T-cell (primary cell): ENCODE measurements around the gene DKC1. TPM values are rescaled to one million over a fixed set of nuclear protein-coding genes. Genes with fewer than 3 reads are reported as not detected.

Experiments used
- ATAC-seq, 4 experiments: fragments of 200-7000 bp in 3 of 4; fragments of 150-1000 bp in 1 of 4; cut with Tn5 transposase; replicated peaks in 1 of 4; 1 replicate in 3 of 4; 2 replicates in 1 of 4; pipeline ENCODE4 v1.10.0; 2021; ENCODE audit warnings: moderate library complexity in 3 of 4, mild to moderate bottlenecking in 2 of 4, moderate number of reproducible peaks in 1 of 4
- CTCF ChIA-PET, 2 donors: fragments of 300-600 bp; sonication (Branson Sonifier 250); formaldehyde crosslinking; loops; one replicate each; lab custom pipeline; 2022; ENCODE audit warnings: antibody characterized with exemption in 2 of 2; lab: Charles Lee
- POLR2A ChIA-PET, 2 donors: fragments of 300-600 bp; sonication (Branson Sonifier 250); formaldehyde crosslinking; loops; one replicate each; lab custom pipeline; 2022; ENCODE audit warnings: antibody characterized with exemption in 2 of 2; lab: Charles Lee
- DNase-seq, 35 experiments: peaks; one replicate each; pipeline versions ENCODE4 v3.0.0 to v3.0.0-alpha.2; 2013 to 2023
- H3K27ac ChIP-seq: one replicate; pipeline ENCODE4 v1.5.1; 2013; ENCODE audit warnings: low read length
- H3K27me3 ChIP-seq, 2 experiments: replicated peaks in 1 of 2; 1 replicate in 1 of 2; 2 replicates in 1 of 2; pipeline versions ENCODE4 v1.6.1 to v1.7.0; 2013; ENCODE audit warnings: low read length in 1 of 2, mixed read lengths in 1 of 2; ENCODE audit not compliant: control insufficient read depth in 2 of 2, insufficient read depth in 2 of 2; ENCODE audit errors: extremely low read depth in 1 of 2
- H3K36me3 ChIP-seq, 2 donors: 1 replicate in 1 of 2; 2 replicates in 1 of 2; pipeline versions ENCODE4 v1.6.1 to v1.7.0; 2013; ENCODE audit warnings: low read length in 1 of 2; ENCODE audit not compliant: control insufficient read depth in 2 of 2, insufficient read depth in 1 of 2; ENCODE audit errors: extremely low read depth in 1 of 2
- H3K4me1 ChIP-seq, 2 experiments: 1 replicate in 1 of 2; 2 replicates in 1 of 2; pipeline versions ENCODE4 v1.6.1 to v1.7.0; 2013; ENCODE audit warnings: low read length in 2 of 2, mixed read lengths in 1 of 2; ENCODE audit not compliant: insufficient read depth in 2 of 2, control insufficient read depth in 1 of 2; ENCODE audit errors: extremely low read depth in 1 of 2
- H3K4me3 ChIP-seq, 2 donors: 1 replicate in 1 of 2; 2 replicates in 1 of 2; pipeline versions ENCODE4 v1.5.1 to v1.7.0; 2013; ENCODE audit warnings: mild to moderate bottlenecking in 2 of 2, low read length in 1 of 2, moderate library complexity in 1 of 2; ENCODE audit not compliant: control insufficient read depth in 1 of 2; ENCODE audit errors: extremely low read depth in 1 of 2
- H3K9me3 ChIP-seq: 2 replicates; pipeline ENCODE4 v1.7.0; 2013
- H3K27ac Mint-ChIP-seq, 2 donors: one replicate each; pipeline ENCODE4 v1.8.0; 2020 to 2021; ENCODE audit warnings: mild to moderate bottlenecking in 2 of 2, mixed read lengths in 2 of 2
- H3K27me3 Mint-ChIP-seq, 2 donors: one replicate each; pipeline ENCODE4 v1.8.0; 2021 to 2022; ENCODE audit warnings: mixed read lengths in 2 of 2
- H3K36me3 Mint-ChIP-seq: one replicate; pipeline ENCODE4 v1.8.0; 2021; ENCODE audit warnings: mixed read lengths
- H3K4me1 Mint-ChIP-seq, 3 donors: one replicate each; pipeline ENCODE4 v1.8.0; 2020 to 2022; ENCODE audit warnings: mixed read lengths in 3 of 3, mild to moderate bottlenecking in 1 of 3
- H3K4me3 Mint-ChIP-seq, 3 donors: one replicate each; pipeline ENCODE4 v1.8.0; 2020 to 2022; ENCODE audit warnings: mild to moderate bottlenecking in 3 of 3, mixed read lengths in 3 of 3, moderate library complexity in 3 of 3
- H3K9me3 Mint-ChIP-seq, 3 donors: one replicate each; pipeline ENCODE4 v1.8.0; 2020 to 2022; ENCODE audit warnings: mixed read lengths in 3 of 3
- WGBS: methylation state at CpG from one replicate; pipeline ENCODE4 v1.1.5; 2013; ENCODE audit warnings: missing lambda C conversion rate; ENCODE audit not compliant: insufficient coverage; 5-methylcytosine and 5-hydroxymethylcytosine counted together
- total RNA-seq, 35 experiments: library from RNA in 6 of 35; stranded (reverse) in 6 of 35; fragments of 120-200 nt in 1 of 35; gene quantifications; one replicate each; pipeline versions ENCODE4 v1.2.1 to v1.2.4 and lab custom pipeline; 2013 to 2026

Gene DKC1
- total RNA-seq, 5 donors from 2014 or later (not counting 1 experiment from before 2014, with no cell fraction given): 56.5 to 63.2 (median 58.5) TPM

DNA sequence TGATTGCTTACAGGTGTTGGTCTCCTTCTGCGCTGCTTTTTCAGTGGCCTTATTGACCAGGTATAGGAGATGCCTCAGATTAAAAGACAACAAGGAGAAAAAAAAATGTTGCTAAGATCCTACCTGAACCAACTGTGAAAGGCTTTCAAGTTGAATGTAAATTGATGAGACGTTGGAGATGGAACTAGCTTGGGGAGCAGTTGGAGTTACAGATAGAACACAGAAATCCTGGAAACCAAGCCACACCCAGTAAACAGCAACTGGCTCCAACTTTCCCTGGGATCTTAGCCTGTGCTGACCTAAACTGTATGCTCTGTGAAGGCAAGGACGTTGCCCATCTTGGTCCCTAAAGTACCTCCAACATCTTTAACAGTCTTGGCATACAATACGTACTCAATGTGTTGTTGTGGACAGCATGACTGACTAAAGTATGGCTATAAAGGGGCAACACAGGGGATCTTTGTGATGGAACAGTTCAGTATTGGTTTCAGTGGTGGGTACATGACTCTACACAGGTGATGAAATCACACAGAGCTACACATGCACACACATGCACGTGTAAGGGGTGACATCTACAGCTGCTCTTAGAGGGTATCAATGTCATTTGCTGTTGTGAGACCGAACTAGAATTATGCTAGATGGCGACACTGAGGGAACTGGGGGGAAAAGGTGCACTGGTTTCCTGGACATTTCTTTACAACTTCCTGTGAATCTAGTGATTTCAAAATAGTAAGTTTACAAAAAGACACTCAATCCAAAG, 34.1 kb upstream of the DKC1 start:
- Mint-ChIP-seq H3K36me3 (peaks cover 4% of the 10 kb centered on the region), H3K4me3 (no peak overlapping the region), H3K9me3 (no peaks in the 10 kb centered on the region), H3K27me3 (peaks cover 0 to 8% of the 10 kb centered on the region in 2 donors), H3K4me1 (peaks cover 44 to 95% (median 76%) of the 10 kb centered on the region in 3 donors), H3K27ac (peak overlapping the region in 1 of 2 donors; percentile 53)
- DNase-seq (no peak), ATAC-seq (no peak)
- ChIA-PET CTCF (interaction anchor here in 1 of 2 donors (1.3 to 2.1 kb wide), 2 partner anchors 10 to 20 kb away, joined by 4 to 11 read pairs; no protein-coding TSS in a partner anchor), POLR2A (no interaction called here)
- H3K4me1 ChIP-seq: peaks cover 4 to 58% of the 10 kb centered on the region in 2 experiments
- H3K36me3 ChIP-seq: no peaks in the 10 kb centered on the region
- H3K27me3 ChIP-seq: no peaks in the 10 kb centered on the region
- H3K9me3 ChIP-seq: no peaks in the 10 kb centered on the region
- H3K27ac ChIP-seq: peak overlapping the region; percentile 29
- no CpG with 5 or more reads among the region's 7 CpGs for WGBS
- no peak overlapping the region for H3K4me3 ChIP-seq

DNA sequence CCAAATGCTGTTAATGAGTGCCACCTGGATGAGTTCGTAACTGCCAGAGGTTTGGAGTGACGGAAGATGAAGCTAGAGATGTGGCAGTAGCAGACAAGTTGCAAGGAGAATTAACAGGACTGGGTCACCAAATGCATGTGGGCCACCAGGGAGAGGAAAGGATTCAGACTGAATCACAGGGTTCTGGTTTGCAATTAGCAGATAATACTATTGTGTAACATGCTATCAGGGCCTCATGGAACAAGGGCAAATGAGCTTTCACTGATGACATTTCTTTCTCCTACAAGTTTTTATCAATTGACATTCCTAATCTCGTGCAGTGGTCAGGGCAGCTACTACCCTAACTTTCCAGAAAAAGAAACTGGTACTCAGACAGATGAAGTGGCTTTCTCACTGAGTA, 33.2 kb upstream of the DKC1 start:
- peaks cover 4% of the 10 kb centered on the region for H3K36me3 Mint-ChIP-seq
- peak overlapping the region; percentile 23 for H3K27ac ChIP-seq
- H3K27ac Mint-ChIP-seq: peak overlapping the region; percentile 49 to 72
- ATAC-seq: no peak
- H3K4me3 ChIP-seq: no peak overlapping the region
- no peaks in the 10 kb centered on the region for H3K36me3 ChIP-seq
- CTCF ChIA-PET: interaction anchor here in 1 of 2 donors (1.3 to 2.1 kb wide), 2 partner anchors 11 to 19 kb away, joined by 4 to 11 read pairs; no protein-coding TSS in a partner anchor
- no peaks in the 10 kb centered on the region for H3K27me3 ChIP-seq
- 100% methylated on average over 2 of the region's 3 CpGs for WGBS
- DNase-seq: no peak
- peaks cover 0 to 8% of the 10 kb centered on the region in 2 donors for H3K27me3 Mint-ChIP-seq
- H3K4me3 Mint-ChIP-seq: no peak overlapping the region
- POLR2A ChIA-PET: interaction anchor here in 1 of 2 donors (0.5 kb wide), 1 partner anchor 19 kb away, joined by 3 read pairs; no protein-coding TSS in a partner anchor
- peaks cover 11 to 57% of the 10 kb centered on the region in 2 experiments for H3K4me1 ChIP-seq
- no peaks in the 10 kb centered on the region for H3K9me3 Mint-ChIP-seq
- peaks cover 52 to 98% (median 81%) of the 10 kb centered on the region in 3 donors for H3K4me1 Mint-ChIP-seq
- no peaks in the 10 kb centered on the region for H3K9me3 ChIP-seq

DNA sequence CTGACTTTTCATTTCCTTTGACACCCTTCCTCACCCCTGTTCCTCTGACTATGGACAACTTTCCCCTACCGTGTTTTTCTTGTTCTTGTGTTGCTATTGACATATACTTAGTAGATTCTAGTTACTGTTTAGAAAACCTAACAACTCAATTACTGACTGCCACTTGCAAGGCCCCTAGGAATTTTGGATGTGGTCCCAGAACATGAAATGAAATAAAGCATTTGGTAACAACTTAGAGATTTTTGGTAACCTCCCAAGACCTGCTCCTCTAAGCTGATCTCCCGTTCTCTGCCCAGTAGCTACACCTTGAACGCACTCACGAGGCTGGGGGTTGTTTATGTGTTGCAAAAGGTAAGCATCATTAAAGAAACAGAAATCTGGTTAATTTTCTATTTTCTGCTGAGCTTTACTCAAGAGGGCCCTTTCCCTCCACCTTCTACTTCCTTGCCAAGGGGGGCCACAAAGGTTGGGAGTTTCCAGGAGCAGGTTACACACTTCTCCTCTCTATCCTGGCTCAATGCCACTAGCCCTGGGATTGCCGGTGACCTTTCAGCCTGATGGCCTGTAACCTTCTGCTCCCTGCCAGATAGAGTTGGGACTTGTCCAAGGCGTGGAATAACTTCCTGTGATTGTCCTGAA, 32.3 kb upstream of the DKC1 start:
- H3K4me3 Mint-ChIP-seq: no peak overlapping the region
- H3K27me3 Mint-ChIP-seq: peaks cover 0 to 9% of the 10 kb centered on the region in 2 donors
- Histone ChIP-seq H3K27ac (peak overlapping the region; percentile 78), H3K4me1 (peaks cover 15 to 57% of the 10 kb centered on the region in 2 experiments), H3K27me3 (no peaks in the 10 kb centered on the region), H3K36me3 (no peaks in the 10 kb centered on the region), H3K4me3 (no peak overlapping the region), H3K9me3 (no peaks in the 10 kb centered on the region)
- H3K36me3 Mint-ChIP-seq: peaks cover 4% of the 10 kb centered on the region
- peak overlapping the region; percentile 49 to 90 for H3K27ac Mint-ChIP-seq
- WGBS: no CpG with 5 or more reads among the region's 6 CpGs
- no peak for ATAC-seq
- CTCF ChIA-PET: interaction anchor here (0.7 to 4.0 kb wide), 3 partner anchors 12 to 26 kb away, joined by 3 to 25 read pairs (median 17); partner anchors contain the start of gene GAB3 (in 1 of the 2)
- H3K4me1 Mint-ChIP-seq: peaks cover 56 to 98% (median 81%) of the 10 kb centered on the region in 3 donors
- DNase-seq: no peak
- no peaks in the 10 kb centered on the region for H3K9me3 Mint-ChIP-seq
- POLR2A ChIA-PET: interaction anchor here in 1 of 2 donors (0.5 kb wide), 2 partner anchors 562 to 901 kb away, joined by 3 to 4 read pairs; no protein-coding TSS in a partner anchor

DNA sequence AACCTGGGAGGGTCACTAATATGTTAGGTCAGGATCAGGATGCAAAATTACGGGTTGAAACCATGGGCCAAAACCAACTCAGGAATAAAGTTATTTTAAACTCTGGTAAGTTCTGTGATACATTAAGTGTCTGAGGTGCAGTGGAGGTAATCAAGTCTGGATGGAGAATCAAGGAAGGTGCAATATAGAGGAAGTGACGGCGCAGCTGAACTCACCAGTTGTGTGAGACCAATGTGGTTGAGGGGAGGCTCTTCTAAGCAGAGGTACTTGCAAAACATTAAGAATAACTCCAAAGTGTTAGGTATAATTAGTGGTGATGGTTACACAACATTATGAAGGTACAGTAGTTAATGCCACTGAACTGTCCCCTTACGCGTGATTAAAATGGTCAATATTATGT, 31.5 kb upstream of the DKC1 start:
- no CpG with 5 or more reads among the region's 5 CpGs for WGBS
- POLR2A ChIA-PET: no interaction called here

DNA sequence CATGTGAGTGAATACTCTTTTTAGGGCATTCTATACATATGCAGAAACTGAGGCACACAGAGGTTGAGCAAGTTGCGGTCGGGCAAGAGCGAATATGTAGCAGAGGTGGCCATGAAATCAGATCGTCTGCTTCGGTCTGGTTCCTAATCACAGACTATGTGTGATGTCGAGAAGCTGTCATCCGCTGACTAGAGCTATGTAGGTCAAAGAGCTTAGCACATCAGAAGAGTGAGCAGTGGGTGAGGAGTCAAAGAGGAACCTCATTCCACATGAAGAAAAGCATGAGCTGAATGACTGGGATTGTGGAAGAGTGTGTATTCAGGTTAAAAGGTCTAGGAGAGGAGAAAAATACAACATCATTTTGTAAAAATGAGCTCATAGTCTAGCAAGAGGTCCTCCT, 30.8 kb upstream of the DKC1 start:
- no peaks in the 10 kb centered on the region for H3K27me3 ChIP-seq
- POLR2A ChIA-PET: interaction anchor here in 1 of 2 donors (0.5 kb wide), 1 partner anchor 44 kb away, joined by 4 read pairs; no protein-coding TSS in a partner anchor
- Mint-ChIP-seq H3K4me3 (peak overlapping the region; percentile 3 to 59 (median 37)), H3K4me1 (peaks cover 61 to 98% (median 82%) of the 10 kb centered on the region in 3 donors), H3K9me3 (no peaks in the 10 kb centered on the region), H3K27ac (peak overlapping the region; percentile 74 to 90), H3K36me3 (peaks cover 4% of the 10 kb centered on the region), H3K27me3 (peaks cover 0 to 18% of the 10 kb centered on the region in 2 donors)
- no CpG with 5 or more reads among the region's 7 CpGs for WGBS
- CTCF ChIA-PET: interaction anchor here (0.5 to 4.0 kb wide), 4 partner anchors 13 to 22 kb away, joined by 5 to 25 read pairs (median 12); partner anchors contain the start of gene GAB3 (in 1 of the 2)
- ATAC-seq: peak in 1 of 4 experiments; percentile 33
- DNase-seq: peak in 6 of 35 experiments; percentile 17 to 64 (median 22)
- no peaks in the 10 kb centered on the region for H3K9me3 ChIP-seq
- peaks cover 15 to 62% of the 10 kb centered on the region in 2 experiments for H3K4me1 ChIP-seq
- no peak overlapping the region for H3K4me3 ChIP-seq
- H3K36me3 ChIP-seq: no peaks in the 10 kb centered on the region
- H3K27ac ChIP-seq: peak overlapping the region; percentile 78

More for the DNA sequence above, 31.5 kb upstream of the DKC1 start:
- Histone ChIP-seq H3K4me1 (peaks cover 15 to 59% of the 10 kb centered on the region in 2 experiments), H3K36me3 (no peaks in the 10 kb centered on the region), H3K27me3 (no peaks in the 10 kb centered on the region), H3K9me3 (no peaks in the 10 kb centered on the region), H3K4me3 (no peak overlapping the region), H3K27ac (peak overlapping the region; percentile 78)
- CTCF ChIA-PET: interaction anchor here (0.7 to 4.0 kb wide), 3 partner anchors 13 to 25 kb away, joined by 3 to 25 read pairs (median 17); partner anchors contain the start of gene GAB3 (in 1 of the 2)
- Mint-ChIP-seq H3K27me3 (peaks cover 0 to 12% of the 10 kb centered on the region in 2 donors), H3K4me3 (peak overlapping the region in 1 of 3 donors; percentile 59), H3K36me3 (peaks cover 4% of the 10 kb centered on the region), H3K9me3 (no peaks in the 10 kb centered on the region), H3K27ac (peak overlapping the region; percentile 9 to 90), H3K4me1 (peaks cover 57 to 98% (median 81%) of the 10 kb centered on the region in 3 donors)
- ATAC-seq: peak in 1 of 4 experiments; percentile 27
- DNase-seq: peak in 12 of 35 experiments; percentile 7 to 63 (median 28)
